Smooth muscle cell of the brain vasculature (primary cell): Measurements from ENCODE around the gene TNN.
"Not testable (repeated sequence)": the region's sequence is repeated elsewhere in the genome, so short reads cannot be mapped to it uniquely, and the experiment has no call there.

ENCODE experiments used
- DNase-seq: peaks from one replicate; pipeline ENCODE4 v3.0.0-alpha.2; 2012; ENCODE audit warnings: low read depth, low spot score

Gene TNN

GRCh38 chr1:175070818-175071217 is 3.2 kb downstream of the TNN start:
- no peak for DNase-seq

- no peak for DNase-seq
Observed at GRCh38 chr1:175071276-175071943, 3.8 kb downstream of the TNN start.

- no peak for DNase-seq
Observed at GRCh38 chr1:175072099-175072951, 4.7 kb downstream of the TNN start.

GRCh38 chr1:175073061-175073460 is 5.4 kb downstream of the TNN start:
- no peak for DNase-seq

- no peak for DNase-seq
Observed at GRCh38 chr1:175073633-175074032, 6.0 kb downstream of the TNN start.

- DNase-seq: no peak
Observed at GRCh38 chr1:175075572-175076568, 8.2 kb downstream of the TNN start.

- no peak for DNase-seq
Observed at GRCh38 chr1:175077356-175078030, 9.9 kb downstream of the TNN start.

- DNase-seq: no peak
Observed at GRCh38 chr1:175078629-175079028, 11.0 kb downstream of the TNN start.

- DNase-seq: no peak
Observed at GRCh38 chr1:175079338-175079737, 11.7 kb downstream of the TNN start.

GRCh38 chr1:175080030-175080429 is 12.4 kb downstream of the TNN start:
- no peak for DNase-seq

GRCh38 chr1:175081983-175082382 is 14.3 kb downstream of the TNN start:
- DNase-seq: no peak

GRCh38 chr1:175088525-175088951 is 20.9 kb downstream of the TNN start:
- DNase-seq: no peak

- no peak for DNase-seq
Observed at GRCh38 chr1:175089136-175089718, 21.6 kb downstream of the TNN start.

GRCh38 chr1:175090780-175091179 is 23.1 kb downstream of the TNN start:
- DNase-seq: no peak

- DNase-seq: no peak
Observed at GRCh38 chr1:175094626-175095025, 27.0 kb downstream of the TNN start.

GRCh38 chr1:175095069-175095468 is 27.4 kb downstream of the TNN start:
- DNase-seq: no peak

GRCh38 chr1:175095978-175096607 is 28.5 kb downstream of the TNN start:
- no peak for DNase-seq

- no peak for DNase-seq
Observed at GRCh38 chr1:175097361-175097760, 29.7 kb downstream of the TNN start.

- DNase-seq: no peak
Observed at GRCh38 chr1:175099916-175100315, 32.3 kb downstream of the TNN start.

GRCh38 chr1:175102166-175102565 is 34.5 kb downstream of the TNN start:
- not testable (repeated sequence) for DNase-seq
